ENCODE data around the gene LYSMD3. TPM values are rescaled to one million over a fixed set of nuclear protein-coding genes. Genes with fewer than 3 reads are reported as not detected.
A peak's percentile ranks its signal among the peaks of the same experiment; 100 is the strongest.

Gene LYSMD3
- total RNA-seq, 1 donor from 2014 or later, result 19.8 TPM

DNA sequence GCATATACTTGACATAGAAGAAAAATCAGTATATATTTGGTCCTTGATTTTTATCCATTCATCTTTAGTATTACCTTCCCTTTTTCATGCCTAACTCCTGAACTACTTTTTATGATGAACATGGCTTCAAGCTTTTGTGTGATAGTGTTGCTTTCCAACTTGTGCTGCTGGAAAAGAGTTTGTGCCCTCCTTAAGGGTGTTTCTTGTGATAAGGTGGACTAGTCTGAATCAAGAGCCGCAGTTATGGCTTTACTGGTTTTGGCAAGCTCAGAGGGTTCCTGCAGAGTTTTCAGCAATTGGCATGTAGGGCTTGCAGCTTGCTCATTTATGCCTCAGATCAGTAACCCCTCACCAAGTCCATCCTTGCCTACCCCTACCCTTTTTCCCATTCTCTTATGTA is 34.2 kb downstream of the LYSMD3 start:
- intact Hi-C loops (cut with micrococcal nuclease), result no loop called here
- DNase-seq (no peak), ATAC-seq (no peak)

DNA sequence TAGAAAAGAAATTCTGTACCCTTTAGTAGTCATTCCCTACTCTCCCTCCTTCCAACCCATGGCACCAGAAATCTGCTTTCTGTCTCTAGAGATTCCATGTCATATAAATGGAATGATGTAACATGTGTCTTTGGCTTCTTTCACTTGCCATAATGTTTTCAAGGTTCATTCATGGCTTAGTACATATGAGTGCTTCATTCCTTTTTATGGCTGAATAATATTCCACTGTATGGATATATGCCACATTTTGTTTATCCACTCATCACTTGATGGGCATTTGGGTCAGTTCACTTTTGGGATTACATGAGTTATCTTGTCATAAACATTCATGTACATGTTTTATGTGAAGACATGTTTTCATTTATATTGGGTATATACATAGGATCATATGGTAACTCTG is 35.3 kb downstream of the LYSMD3 start:
- DNase-seq (no peak), ATAC-seq (no peak)
- intact Hi-C loops (cut with micrococcal nuclease), result no loop called here

DNA sequence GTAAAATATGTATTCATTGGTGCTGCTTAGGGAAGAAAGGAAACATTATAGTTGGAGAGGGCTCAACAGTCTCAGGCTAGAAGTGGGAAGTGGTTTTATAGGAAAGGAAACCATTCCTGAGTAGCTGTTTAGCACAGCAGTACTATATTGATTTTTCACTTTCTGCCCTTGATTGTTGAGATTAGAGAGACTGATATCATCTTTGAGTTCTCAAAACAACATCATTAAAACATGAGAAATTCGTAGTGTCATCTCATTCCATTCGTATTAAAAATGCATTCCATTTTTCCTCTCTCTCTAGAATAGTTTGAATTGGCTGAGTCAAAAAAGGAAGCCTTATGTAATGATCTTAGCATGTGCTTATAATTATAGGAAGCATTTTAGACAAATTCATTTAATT is 40.6 kb downstream of the LYSMD3 start:
- intact Hi-C loops (cut with micrococcal nuclease), result no loop called here
- DNase-seq, result no peak
- no peak for ATAC-seq

DNA sequence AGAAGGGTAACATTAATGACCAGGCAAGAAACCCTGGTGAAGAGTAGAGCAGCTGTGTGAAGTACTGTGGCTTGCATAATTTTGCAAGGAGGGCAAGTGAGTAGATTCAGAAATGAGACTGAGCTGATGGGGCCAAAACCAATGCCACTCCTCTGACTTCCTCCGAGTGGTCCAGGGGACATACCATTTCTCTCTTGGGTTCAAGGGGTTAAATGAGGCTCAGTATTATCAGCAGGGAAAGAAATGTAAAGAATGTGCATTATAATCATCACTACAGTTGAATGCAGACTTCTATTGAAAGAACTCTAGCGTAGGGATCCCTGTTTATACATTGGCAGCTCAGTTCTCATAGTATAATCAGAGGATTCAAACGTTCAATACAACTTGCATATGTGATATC is 44.8 kb downstream of the LYSMD3 start:
- intact Hi-C loops (cut with micrococcal nuclease), result no loop called here
- ATAC-seq (no peak), DNase-seq (no peak)

DNA sequence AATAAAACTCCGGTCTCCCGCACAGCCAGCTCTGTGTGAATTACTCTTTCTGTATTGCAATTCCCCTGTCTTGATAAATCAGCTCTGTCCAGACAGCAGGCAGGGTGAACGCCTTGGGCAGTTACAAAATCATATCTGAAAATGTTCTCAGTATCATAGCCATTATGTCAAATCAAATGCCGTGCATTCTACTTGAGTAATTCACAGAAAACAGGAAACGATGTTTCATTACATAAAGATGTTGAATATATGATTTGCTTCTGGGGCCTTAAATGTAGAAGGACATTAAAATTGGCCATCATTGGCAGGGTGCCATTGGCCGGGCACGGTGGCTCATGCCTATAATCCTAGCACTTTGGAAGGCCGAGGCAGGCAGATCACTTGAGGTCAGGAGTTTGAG is 46.2 kb downstream of the LYSMD3 start:
- DNase-seq (no peak), ATAC-seq (no peak)
- intact Hi-C loops (cut with micrococcal nuclease), result no loop called here

DNA sequence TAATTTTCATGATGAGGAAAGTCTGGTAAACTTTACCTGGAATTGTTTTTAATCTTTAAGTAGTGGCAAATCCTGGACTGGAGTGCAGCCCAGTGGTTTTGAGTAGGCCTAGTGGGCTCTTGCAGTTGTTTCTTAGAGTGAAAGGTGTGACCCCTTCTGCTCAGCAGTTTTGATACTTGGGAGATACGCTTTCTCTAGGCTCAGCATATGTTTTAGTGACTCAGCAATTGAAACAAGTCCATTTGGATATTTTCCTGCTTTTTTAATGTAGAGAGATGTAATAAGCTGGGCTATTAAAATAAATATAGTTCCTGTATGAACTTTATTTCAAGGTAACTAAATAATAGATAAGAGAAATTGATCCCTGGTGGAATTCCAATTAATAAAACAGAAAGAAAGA is 48.7 kb downstream of the LYSMD3 start:
- ATAC-seq (no peak), DNase-seq (no peak)
- intact Hi-C loops (cut with micrococcal nuclease), result no loop called here

DNA sequence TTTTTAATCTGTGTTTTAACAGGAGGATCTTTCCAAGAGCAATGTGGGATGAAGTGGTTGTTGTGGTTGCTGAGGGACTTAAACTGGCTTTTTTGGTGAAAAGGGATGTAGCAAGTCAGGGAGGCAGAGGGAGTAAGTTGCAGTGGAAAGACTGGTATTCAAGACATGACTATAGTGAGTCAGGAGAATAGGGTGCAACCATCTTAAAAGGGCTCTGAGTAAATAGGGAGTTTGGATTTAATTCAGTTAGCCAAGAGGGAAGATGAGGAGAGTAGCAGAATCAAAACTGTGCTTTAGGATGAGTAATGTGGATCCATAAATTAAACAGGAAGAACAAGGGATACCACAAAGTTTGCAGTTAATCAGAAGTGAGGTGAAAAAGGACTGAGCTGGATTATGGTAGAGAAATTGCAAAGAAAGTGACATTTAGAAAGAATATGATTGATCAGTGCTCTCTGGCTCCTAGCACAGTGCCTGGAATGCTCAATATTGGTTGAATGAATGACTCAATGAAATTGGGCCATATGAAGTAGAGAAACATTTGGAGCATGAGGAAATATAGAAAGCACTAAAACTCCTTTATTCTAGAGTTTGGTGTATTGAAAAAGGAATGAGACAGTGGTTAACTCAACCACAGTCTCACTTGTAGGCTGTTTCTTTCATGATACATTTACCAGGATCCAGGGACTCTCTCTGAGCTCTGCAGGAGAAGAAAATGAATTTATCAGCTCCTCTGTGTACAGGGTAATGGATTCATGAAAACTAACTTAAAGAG is 49.6 kb downstream of the LYSMD3 start:
- DNase-seq (no peak), ATAC-seq (no peak)
- intact Hi-C loops (cut with micrococcal nuclease), result no loop called here

DNA sequence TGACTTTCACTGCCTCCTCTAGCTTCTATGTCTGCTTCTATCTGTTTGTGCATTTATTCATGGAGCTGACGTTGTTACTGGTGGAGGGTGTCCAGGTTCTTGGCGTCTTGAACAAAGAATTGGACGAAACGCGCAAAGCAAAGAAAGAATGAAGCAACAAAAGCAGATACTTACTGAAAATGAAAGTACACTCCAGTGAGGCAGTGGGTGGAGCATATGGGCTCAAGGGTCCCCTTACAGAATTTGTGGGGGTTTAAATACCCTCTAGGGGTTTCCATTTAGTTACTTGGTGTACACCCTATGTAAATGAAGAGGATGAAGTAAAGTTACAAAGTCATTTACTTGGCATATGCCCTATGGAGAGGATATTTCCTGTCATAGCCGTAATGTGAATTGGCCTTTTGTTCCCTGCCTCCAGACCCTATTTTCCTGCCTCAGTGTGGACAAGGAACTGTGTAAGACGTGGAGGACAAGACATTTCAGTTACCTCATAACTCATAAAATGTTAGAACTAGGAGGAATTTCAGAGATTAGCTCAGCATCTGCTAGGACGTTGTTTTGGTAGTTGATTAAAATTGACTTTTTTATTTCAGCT is 51.7 kb downstream of the LYSMD3 start:
- no peak for DNase-seq
- ATAC-seq, result no peak
- intact Hi-C loops (cut with micrococcal nuclease), result no loop called here

DNA sequence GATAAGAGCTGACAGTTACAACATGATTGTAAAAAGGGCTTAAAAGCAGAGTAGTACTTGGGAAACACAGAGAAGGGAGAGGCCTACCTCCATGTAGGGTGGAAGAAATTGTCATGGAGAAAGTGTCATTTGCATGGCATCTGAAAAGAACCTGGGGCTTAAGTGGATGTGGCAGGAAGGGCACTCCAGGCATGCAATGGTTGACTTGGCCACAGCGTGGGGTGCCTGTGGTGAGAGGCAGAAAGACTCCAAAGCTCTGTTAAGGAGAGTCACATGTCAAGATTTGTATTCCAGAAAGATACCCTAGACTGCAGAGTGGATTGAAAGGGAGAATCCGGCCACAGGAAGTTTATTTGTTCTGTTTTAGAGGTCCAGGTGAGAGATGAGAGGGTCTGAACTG is 52.3 kb downstream of the LYSMD3 start:
- intact Hi-C loops (cut with micrococcal nuclease), result no loop called here
- ATAC-seq (no peak), DNase-seq (no peak)

DNA sequence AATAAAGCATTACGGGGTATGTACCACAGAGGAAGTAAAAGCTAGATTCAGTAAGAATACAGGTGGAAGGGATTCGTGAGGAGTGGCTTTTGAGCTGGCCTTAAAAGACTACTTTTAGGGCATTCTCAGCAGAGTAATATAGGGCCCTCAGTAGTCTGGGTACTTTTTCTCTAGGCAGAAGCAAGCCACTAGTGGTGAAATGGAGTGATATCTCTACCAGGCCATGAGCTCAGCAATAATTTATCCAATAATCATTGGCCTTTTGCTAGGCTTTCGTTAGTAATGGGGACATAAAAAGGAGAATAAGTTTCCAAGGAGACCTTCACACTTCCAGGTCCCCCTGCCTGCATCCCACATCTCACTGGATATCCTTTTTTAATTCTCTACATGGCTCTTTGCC is 53.0 kb downstream of the LYSMD3 start:
- intact Hi-C loops (cut with micrococcal nuclease), result no loop called here
- ATAC-seq (no peak), DNase-seq (no peak)

DNA sequence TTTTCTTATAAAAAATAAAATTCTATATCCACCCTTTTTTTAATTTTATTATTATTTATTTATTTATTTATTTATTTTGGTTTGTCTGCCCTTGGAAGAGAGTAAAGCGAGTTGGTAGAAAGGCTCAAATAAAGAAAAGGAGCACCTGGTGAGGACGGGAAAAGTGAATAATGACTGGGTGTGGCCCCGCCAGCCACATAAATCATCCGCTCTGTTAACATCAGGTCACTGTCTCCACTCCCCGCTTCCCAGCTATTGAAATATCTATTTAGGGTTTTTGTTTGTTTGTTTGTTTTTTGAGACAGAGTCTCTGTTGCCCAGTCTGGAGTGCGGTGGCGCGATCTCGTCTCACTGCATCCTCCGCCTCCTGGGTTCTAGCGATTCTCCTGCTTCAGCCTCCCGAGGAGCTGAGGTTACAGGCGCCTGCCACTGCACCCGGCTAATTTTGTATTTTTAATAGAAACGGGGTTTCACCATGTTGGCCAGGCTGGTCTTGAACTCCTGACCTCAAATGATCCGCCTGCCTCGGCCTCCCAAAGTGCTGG is 53.9 kb downstream of the LYSMD3 start:
- ATAC-seq, result no peak
- DNase-seq, result no peak
- intact Hi-C loops (cut with micrococcal nuclease), result no loop called here

DNA sequence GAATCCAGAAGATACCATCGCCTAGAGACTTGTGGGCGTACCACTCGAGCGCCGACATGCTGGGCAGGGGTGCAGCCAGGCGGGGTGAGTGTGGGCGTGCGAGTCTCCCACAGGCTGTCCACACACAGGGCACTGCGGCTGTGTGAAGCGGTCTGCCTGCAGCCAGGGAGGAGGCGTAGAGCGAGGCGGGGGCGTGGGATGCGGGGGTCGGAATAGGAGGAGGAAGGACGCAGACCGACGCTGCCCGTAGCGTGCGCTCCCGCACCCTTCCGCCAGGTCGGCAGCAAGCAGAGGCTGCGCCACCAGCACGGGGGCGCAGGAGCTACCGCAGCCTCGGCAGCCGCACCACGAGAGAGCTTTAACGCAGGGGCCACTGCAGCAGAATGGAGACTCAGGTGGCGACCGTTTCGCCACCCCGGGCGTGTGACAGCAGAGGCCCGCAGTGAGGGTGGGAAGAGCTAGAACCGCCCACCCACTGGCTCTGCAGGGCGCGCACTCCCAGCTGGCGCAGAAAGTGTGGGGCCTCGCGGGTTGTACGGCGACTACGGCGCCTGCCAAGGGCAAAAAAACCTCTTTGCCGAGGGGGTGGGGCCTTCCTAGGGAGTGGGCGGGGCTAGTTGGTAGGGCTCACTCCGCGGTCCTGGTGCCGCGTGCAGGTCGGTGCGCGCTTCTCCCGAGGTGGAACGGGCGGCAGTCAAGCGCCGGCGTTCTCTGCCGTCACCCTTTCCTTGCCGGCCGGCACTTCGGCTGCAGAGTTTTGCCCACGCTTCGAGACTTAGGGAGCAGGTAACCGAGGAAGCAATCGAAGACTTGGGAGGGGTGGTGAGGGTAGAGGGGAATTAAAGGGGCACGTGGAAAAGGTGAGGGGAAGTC is 54.9 kb downstream of the LYSMD3 start, which contains the start of the genes MBLAC2 and POLR3G:
MBLAC2 (minus strand) TSS at position 537 of the 873 bp plus-strand sequence; CDS start at position 58, 479 bp downstream.
POLR3G (plus strand) TSS at position 630 of the 873 bp plus-strand sequence. CDS start 10,704 bp downstream, outside the sequence.
- intact Hi-C loops (cut with micrococcal nuclease), result no loop called here
- ATAC-seq (peak; percentile 99), DNase-seq (peak; percentile 93)

DNA sequence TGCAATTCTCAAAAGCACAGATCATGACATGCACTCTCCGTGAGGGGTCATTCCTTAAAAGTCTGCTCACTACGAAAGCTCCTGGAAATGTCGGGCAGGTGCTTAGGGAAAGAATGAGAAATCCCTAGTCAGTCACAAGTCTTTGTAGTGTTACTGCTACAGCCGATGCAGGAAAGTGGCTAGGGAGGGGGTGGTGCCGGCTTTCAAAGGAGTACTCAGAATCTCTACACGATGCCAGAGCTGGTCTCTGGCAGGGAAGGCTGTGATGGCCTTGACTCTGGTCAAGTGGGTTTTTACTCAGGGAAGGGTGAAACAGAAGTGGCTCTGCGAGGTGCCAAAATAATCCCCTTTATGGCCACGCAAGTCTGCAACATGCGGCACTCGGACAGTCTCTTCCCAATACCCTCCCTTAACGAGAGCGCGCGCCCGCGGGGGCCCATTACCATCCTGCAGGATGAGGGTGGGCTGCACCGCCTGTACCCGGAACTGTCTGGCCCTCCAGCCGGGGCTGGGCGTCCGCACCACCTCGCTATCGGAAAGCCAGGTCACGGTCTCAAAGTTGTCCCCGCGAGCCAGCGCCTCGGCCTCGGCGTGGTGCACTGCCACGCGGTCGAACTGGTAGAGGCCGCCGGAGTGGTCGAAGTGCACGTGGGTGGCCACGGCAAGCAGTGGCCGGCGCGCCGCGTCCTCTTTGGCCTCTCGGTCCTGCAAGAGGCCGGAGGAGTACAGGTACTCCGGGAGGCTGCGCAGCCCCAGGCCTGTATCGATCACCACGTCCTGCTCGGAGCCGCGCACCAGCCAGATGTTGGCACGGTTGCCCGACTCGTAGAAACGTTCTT is 55.8 kb downstream of the LYSMD3 start:
- DNase-seq, result peak; percentile 68

DNA sequence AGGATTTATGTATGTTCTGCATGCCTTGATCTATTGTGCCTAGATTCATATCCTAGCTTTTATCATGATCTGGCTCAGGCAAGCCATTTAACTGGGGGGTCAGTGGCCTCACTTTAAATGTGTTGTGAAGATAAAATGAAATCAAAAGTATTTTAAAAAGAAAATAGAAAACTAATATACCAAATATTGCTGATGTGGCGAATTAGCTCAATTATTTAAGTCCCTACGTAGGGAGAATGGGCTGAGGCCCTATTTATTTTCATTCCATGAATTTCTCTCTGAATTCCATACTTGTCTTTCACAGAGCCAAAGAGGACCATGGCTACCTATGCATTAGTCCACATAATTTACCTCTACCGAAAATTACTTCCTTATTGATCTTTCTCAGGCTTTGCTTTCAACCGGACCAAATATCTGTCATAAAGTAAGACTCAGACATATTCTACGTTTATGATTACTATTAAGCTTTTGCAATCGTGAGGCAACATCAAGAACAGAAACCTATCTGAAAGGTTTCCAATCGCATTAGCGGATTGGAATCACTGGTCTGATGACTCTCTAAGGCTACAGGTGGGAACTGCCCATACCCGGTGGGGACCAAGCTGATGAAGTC is 56.5 kb downstream of the LYSMD3 start:
- ATAC-seq, result no peak
- intact Hi-C loops (cut with micrococcal nuclease), result no loop called here

More for the DNA sequence above, 55.8 kb downstream of the LYSMD3 start:
- intact Hi-C loops (cut with micrococcal nuclease), result no loop called here
- peak; percentile 51 for ATAC-seq

More for the DNA sequence above, 56.5 kb downstream of the LYSMD3 start:
- no peak for DNase-seq
